Endothelial cell of umbilical vein (primary cell): ENCODE results near the gene ASB10. TPM values are rescaled to one million over a fixed set of nuclear protein-coding genes. Genes with fewer than 3 reads are reported as not detected.

ENCODE experiments used
- BruUV-seq: library from RNA; stranded (reverse); fragments of 400-500 nt; replicated peaks from 2 replicates; lab custom pipeline; 2021; lab: Mats Ljungman, UMichigan
- CTCF ChIA-PET: fragments of 300-600, 350-600 bp; sonication (Branson Sonifier 250); formaldehyde crosslinking; loops from one replicate; lab custom pipeline; 2021; ENCODE audit warnings: antibody characterized with exemption, inconsistent platforms; lab: Charles Lee
- POLR2A ChIA-PET: fragments of 300-600, 350-600 bp; sonication (Branson Sonifier 250); formaldehyde crosslinking; loops from one replicate; lab custom pipeline; 2021; ENCODE audit warnings: antibody characterized with exemption, inconsistent platforms; lab: Charles Lee
- DNase-seq: peaks from one replicate; pipeline ENCODE4 v3.0.0-alpha.2; 2011; ENCODE audit warnings: low read depth, low spot score
- FAIRE-seq: peaks from 2 replicates; lab custom pipeline; 2011; peaks lifted over from hg19 to GRCh38; lab: Jason Lieb, UNC
- H2AFZ ChIP-seq: 2 replicates; pipeline ENCODE4 v1.6.0; 2012; ENCODE audit warnings: low read depth, low read length, control low read depth, inconsistent platforms
- H3K27ac ChIP-seq: 2 replicates; pipeline ENCODE4 v1.5.1; 2011; ENCODE audit warnings: low read depth, mild to moderate bottlenecking, control low read depth, low read length, moderate library complexity; ENCODE audit not compliant: insufficient read depth
- H3K27me3 ChIP-seq, 2 experiments: 2 replicates each; pipeline versions ENCODE4 v1.6.0 to v1.6.1; 2011; ENCODE audit warnings: low read length in 2 of 2, mixed read lengths in 1 of 2; ENCODE audit not compliant: control insufficient read depth in 2 of 2, insufficient read depth in 2 of 2
- H3K36me3 ChIP-seq, 2 experiments: 2 replicates in 1 of 2; 3 replicates in 1 of 2; pipeline ENCODE4 v1.5.1; 2011; ENCODE audit warnings: low read length in 2 of 2, mild to moderate bottlenecking in 1 of 2, moderate library complexity in 1 of 2; ENCODE audit not compliant: control insufficient read depth in 2 of 2, insufficient read depth in 2 of 2; ENCODE audit errors: extremely low read depth in 1 of 2
- H3K4me1 ChIP-seq: 3 replicates; pipeline ENCODE4 v1.5.1; 2011; ENCODE audit warnings: mild to moderate bottlenecking, low read length; ENCODE audit not compliant: control insufficient read depth, insufficient read depth; ENCODE audit errors: extremely low read depth
- H3K4me2 ChIP-seq: 2 replicates; pipeline ENCODE4 v1.6.1; 2011; ENCODE audit warnings: low read length, control low read depth, mixed read lengths; ENCODE audit not compliant: insufficient read depth
- H3K4me3 ChIP-seq, 3 experiments: fragments of 200-600 bp in 1 of 3; sonication (generic), shearing (Covaris generic) in 1 of 3; replicated peaks in 1 of 3; 2 replicates each; pipeline ENCODE4 v1.5.1; 2011 to 2016; ENCODE audit warnings: control low read depth in 3 of 3, low read length in 3 of 3, mild to moderate bottlenecking in 2 of 3, inconsistent platforms in 1 of 3, low read depth in 1 of 3, moderate library complexity in 1 of 3; ENCODE audit not compliant: insufficient read depth in 1 of 3
- H3K79me2 ChIP-seq: 2 replicates; pipeline ENCODE4 v1.6.0; 2012; ENCODE audit warnings: low read length, inconsistent platforms; ENCODE audit not compliant: control insufficient read depth, insufficient read depth
- H3K9ac ChIP-seq: replicated peaks from 2 replicates; pipeline ENCODE3; 2011; ENCODE audit warnings: low read length, control low read depth; ENCODE audit not compliant: insufficient read depth; ENCODE audit errors: extremely low read depth
- H3K9me1 ChIP-seq: replicated peaks from 3 replicates; pipeline ENCODE4 v1.6.0; 2011; ENCODE audit warnings: mild to moderate bottlenecking, low read length; ENCODE audit not compliant: control insufficient read depth, insufficient read depth; ENCODE audit errors: extremely low read depth
- H3K9me3 ChIP-seq: replicated peaks from 2 replicates; pipeline ENCODE4 v1.5.1; 2012; ENCODE audit warnings: low read length, inconsistent platforms; ENCODE audit not compliant: control insufficient read depth, insufficient read depth
- H4K20me1 ChIP-seq: replicated peaks from 2 replicates; pipeline ENCODE3; 2011; ENCODE audit warnings: mild to moderate bottlenecking, low read length; ENCODE audit not compliant: control insufficient read depth, insufficient read depth; ENCODE audit errors: extremely low read depth
- EZH2 ChIP-seq: IDR thresholded peaks from 2 replicates; pipeline ENCODE4 v1.6.1; 2012; ENCODE audit warnings: borderline replicate concordance, low read depth, mild to moderate bottlenecking, moderate library complexity, low read length, inconsistent platforms; ENCODE audit not compliant: severe bottlenecking
- FOS ChIP-seq: IDR thresholded peaks from 2 replicates; pipeline ENCODE4 v1.6.1; 2011; ENCODE audit warnings: mild to moderate bottlenecking, low read length, moderate library complexity, borderline replicate concordance; ENCODE audit not compliant: insufficient read depth
- GATA2 ChIP-seq: IDR thresholded peaks from 2 replicates; pipeline ENCODE4 v1.7.0; 2011; ENCODE audit warnings: low read depth, mild to moderate bottlenecking, moderate library complexity, mixed read lengths, low read length; ENCODE audit not compliant: insufficient read length, insufficient read depth
- JUN ChIP-seq: IDR thresholded peaks from 2 replicates; pipeline ENCODE4 v1.6.1; 2011; ENCODE audit warnings: borderline replicate concordance, low read depth; ENCODE audit not compliant: insufficient read length, insufficient read depth
- MAX ChIP-seq: IDR thresholded peaks from 2 replicates; pipeline ENCODE4 v1.6.1; 2011; ENCODE audit not compliant: insufficient read depth, insufficient read length
- MYC ChIP-seq: IDR thresholded peaks from one replicate; pipeline ENCODE4 v1.6.1; 2011; ENCODE audit warnings: mild to moderate bottlenecking, low read depth, low read length
- POLR2A ChIP-seq: IDR thresholded peaks from 2 replicates; pipeline ENCODE4 v1.6.1; 2012; ENCODE audit warnings: low read depth, mild to moderate bottlenecking, control low read depth, low read length
- POLR2AphosphoS5 ChIP-seq: IDR thresholded peaks from 2 replicates; pipeline ENCODE4 v1.6.1; 2012; ENCODE audit warnings: low read depth, mild to moderate bottlenecking, control low read depth, low read length, moderate library complexity; ENCODE audit not compliant: insufficient read depth
- dilution Hi-C: fragments of 300-500 bp; cut with MboI; formaldehyde crosslinking; loops from one replicate; pipeline ENCODE4 v1.15.0; 2019; ENCODE audit warnings: low sequenced_read_pairs; ENCODE audit not compliant: extremely low pct_ligation_motif_present
- intact Hi-C: fragments of 100-400 bp; cut with micrococcal nuclease; formaldehyde crosslinking; loops from one replicate; pipeline ENCODE4 v1.10.0; 2022
- polyA plus RNA-seq, 4 experiments: library from polyadenylated mRNA; depleted of rRNA in 3 of 4; stranded (reverse) in 3 of 4; unstranded in 1 of 4; fragments of >200 nt; gene quantifications; 2 replicates each; pipeline versions ENCODE4 v1.2.1 to v1.2.3, GENCODE V29; 2011 to 2012; ENCODE audit warnings: missing spikeins in 1 of 4
- total RNA-seq: library from RNA; stranded (reverse); gene quantifications from 2 replicates; pipeline ENCODE4 v1.2.3, GENCODE V29; 2021
- TF ChIP-seq, protein P1 (sequence below), 2 donors: IDR thresholded peaks; 1 replicate in 1 of 2; 2 replicates in 1 of 2; pipeline ENCODE4 v1.5.1; 2011; ENCODE audit warnings: low read length in 2 of 2, mild to moderate bottlenecking in 2 of 2, moderate library complexity in 2 of 2, control low read depth in 1 of 2, inconsistent platforms in 1 of 2, low read depth in 1 of 2; ENCODE audit not compliant: insufficient read depth in 1 of 2; ENCODE audit errors: extremely low read depth in 1 of 2

The ASB10 gene
- total and polyA plus RNA-seq, 2 donors (not counting 3 experiments of a cell fraction or from before 2014, with no cell fraction given) = not detected

DNA sequence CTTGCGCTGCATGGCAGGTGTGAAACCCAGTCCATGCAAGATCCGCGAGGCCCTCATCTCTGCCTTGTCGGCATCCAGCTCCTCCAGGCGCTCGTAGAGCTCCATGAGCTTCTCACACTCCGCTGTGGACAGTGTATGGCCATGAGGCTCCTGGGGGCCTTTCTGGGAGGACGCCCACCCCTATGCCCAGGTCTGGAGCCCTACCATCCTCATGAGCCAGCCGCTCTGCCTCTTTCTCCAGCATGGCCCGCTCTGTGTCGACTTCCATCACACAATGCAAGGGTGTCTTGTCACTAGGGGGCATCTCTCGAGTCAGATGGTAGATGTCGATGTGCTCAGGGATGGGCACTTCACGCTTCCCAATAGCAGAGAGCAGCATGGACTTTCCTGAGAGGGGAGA is 36.7 kb upstream of the ASB10 start:
- Histone ChIP-seq H2AFZ (no peak overlapping the region), H3K79me2 (peaks cover 17% of the 10 kb centered on the region), H3K36me3 (peaks cover 14 to 36% of the 10 kb centered on the region in 2 experiments), H3K27ac (no peak overlapping the region), H3K9me1 (no peaks in the 10 kb centered on the region), H3K27me3 (no peaks in the 10 kb centered on the region), H3K9ac (no peak overlapping the region), H3K4me3 (no peak overlapping the region), H3K4me2 (no peak overlapping the region), H3K4me1 (peaks cover 16% of the 10 kb centered on the region), H4K20me1 (no peaks in the 10 kb centered on the region), H3K9me3 (no peaks in the 10 kb centered on the region)
- DNase-seq (no peak), FAIRE-seq (no peak)
- TF ChIP-seq MYC = no peak
- TF ChIP-seq, protein P1, sequence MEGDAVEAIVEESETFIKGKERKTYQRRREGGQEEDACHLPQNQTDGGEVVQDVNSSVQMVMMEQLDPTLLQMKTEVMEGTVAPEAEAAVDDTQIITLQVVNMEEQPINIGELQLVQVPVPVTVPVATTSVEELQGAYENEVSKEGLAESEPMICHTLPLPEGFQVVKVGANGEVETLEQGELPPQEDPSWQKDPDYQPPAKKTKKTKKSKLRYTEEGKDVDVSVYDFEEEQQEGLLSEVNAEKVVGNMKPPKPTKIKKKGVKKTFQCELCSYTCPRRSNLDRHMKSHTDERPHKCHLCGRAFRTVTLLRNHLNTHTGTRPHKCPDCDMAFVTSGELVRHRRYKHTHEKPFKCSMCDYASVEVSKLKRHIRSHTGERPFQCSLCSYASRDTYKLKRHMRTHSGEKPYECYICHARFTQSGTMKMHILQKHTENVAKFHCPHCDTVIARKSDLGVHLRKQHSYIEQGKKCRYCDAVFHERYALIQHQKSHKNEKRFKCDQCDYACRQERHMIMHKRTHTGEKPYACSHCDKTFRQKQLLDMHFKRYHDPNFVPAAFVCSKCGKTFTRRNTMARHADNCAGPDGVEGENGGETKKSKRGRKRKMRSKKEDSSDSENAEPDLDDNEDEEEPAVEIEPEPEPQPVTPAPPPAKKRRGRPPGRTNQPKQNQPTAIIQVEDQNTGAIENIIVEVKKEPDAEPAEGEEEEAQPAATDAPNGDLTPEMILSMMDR (IDR thresholded peaks at IDR 0.05; ENCODE audit: extremely low read depth in 1 of 2, insufficient read depth in 1 of 2, low read depth in 1 of 2, low read length in 2 of 2) = no peak
- no peak for TF ChIP-seq POLR2AphosphoS5
- no peak for TF ChIP-seq EZH2
- no peak for TF ChIP-seq JUN
- TF ChIP-seq FOS = no peak
- TF ChIP-seq MAX = no peak
- no peak for TF ChIP-seq GATA2
- no peak for TF ChIP-seq POLR2A
- dilution Hi-C loops (no loop called here), intact Hi-C loops (no loop called here)
- no TSS peak for BruUV-seq
- ChIA-PET POLR2A (no interaction called here), CTCF (no interaction called here)
